ENCODE measurements around the gene WFDC13.
"Not testable (repeated sequence)": the region's sequence is repeated elsewhere in the genome, so short reads cannot be mapped to it uniquely, and the experiment has no call there.

WFDC13 gene, protein sequence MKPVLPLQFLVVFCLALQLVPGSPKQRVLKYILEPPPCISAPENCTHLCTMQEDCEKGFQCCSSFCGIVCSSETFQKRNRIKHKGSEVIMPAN

GRCh38 chr20:45701873-45702272, at the start of gene WFDC13:
TSS of gene WFDC13 (plus strand) at chr20:45702038. CDS start at chr20:45702124, 86 bp downstream.
- DNase-seq: no peak

DNA sequence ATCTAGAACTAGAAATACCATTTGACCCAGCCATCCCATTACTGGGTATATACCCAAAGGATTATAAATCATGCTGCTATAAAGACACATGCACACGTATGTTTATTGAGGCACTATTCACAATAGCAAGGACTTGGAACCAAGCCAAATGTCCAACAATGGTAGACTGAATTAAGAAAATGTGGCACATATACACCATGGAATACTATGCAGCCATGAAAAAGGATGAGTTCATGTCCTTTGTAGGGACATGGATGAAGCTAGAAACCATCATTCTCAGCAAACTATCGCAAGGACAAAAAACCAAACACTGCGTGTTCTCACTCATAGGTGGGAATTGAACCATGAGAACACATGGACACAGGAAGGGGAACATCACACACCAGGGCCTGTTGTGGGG, 44.8 kb upstream of the WFDC13 start:
- DNase-seq: not testable (repeated sequence)

DNA sequence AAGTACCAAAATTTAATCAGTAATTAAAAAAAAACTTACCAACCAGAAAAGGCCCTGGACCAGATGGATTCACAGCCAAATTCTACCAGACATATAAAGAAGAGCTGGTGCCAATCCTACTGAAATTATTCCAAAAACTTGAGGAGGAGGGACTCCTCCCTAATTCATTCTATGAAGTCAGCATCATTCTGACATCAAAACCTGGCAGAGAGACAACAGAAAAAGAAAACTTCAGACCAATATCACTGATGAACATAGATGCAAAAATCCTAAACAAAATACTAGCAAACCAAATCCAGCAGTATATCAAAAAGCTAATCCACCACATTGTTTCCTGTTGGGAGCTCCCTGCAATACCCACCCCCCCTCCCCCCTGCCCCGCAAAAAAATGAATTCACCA, 31.7 kb upstream of the WFDC13 start, which contains the start of gene WFDC11:
Gene WFDC11 (minus strand): TSS at position 101 of the 400 bp plus-strand sequence. CDS start 19,639 bp downstream, outside the sequence.
- DNase-seq: no peak

DNA sequence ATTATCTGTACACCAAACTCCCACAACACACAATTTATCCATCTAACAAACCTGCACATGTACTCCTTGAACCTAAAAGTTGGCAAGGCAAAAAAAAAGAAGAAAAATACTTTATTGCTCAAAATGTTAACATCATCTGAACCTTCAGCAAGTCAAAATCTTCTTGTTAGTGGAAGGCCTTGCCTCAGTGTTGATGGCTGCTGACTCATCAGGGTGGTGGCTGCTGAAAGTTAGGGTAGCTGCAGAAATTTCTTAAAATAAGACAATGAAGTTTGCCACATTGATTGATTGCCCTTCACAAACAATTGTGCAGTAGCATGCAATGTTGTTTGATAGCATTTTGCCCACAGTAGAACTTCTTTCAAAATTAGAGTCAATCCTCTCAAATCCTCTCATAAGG, 29.1 kb upstream of the WFDC13 start:
- no peak for DNase-seq

DNA sequence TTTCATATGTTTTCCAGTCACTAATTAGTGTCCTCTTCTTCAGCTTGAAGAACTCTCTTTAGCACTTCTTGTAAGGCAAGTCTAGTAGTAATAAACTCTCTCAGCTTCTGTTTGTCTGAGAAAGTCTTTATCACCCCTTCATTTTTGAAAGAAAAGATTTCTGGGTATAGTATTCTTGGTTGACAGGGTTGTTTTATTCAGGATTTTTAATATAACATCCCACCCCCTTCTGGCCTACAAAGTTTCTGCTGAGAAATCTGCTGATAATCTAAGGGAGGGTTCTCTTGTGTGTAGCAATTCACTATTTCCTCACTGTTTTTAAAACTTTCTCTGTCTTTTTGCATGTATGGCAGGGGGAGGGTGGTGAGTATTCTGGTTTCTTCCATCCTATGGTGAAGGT, 22.2 kb upstream of the WFDC13 start:
- no peak for DNase-seq

GRCh38 chr20:45685896-45686295, 15.9 kb upstream of the WFDC13 start:
- DNase-seq: no peak

GRCh38 chr20:45693346-45693745, 8.5 kb upstream of the WFDC13 start:
- DNase-seq: not testable (repeated sequence)

DNA sequence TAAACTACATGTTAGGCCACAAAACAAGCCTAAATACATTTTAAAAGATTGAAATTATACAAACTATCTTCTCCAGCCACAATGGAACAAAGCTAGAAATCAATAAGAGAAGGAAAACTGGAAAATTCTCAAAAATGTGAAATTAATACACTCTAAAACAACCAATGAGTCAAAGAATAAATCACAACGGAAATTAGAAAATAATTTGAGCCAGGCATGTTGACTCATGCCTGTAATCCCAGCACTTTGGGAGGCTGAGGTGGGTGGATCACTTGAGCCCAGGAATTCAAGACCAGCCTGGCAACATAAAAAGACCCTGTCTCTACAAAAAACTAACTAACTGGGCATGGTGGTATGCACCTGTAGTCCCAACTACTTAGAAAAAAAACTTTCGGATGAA, 6.3 kb upstream of the WFDC13 start:
- DNase-seq: no peak

- DNase-seq: no peak
These were observed 734 bp upstream of the WFDC13 start for GRCh38 chr20:45701104-45701503.

DNA sequence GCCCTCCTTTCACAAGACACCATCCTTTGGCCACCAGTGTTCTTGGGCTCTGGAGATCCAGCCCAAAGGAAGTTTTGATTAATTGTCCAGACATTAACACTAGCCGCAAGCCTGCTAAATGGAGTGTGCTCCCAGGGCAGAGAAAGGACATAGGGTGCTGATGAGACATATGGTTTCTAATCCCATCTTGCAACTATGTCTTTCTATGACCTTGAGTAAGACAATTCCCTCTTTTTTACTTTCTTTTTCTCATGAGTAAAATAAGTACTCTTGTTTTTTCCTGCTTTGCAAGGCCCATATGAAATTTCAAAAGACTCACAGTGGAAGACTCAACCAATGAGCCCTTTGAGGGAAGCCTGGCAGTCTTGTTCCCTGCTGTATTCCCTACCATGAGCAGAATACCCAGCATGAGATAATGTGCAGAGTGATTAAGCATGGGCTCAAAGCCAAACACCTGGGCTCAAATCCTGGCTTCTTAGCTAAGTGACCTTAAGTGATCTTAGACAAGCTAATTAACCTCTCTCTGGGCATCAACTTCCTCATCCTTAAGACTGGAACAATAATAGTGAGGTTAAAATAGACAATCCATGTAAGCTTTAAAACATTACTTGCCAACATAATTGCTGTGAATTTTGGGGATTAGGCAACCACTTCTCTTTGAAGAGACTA, 3.3 kb downstream of the WFDC13 start, which contains the start of gene WFDC10B:
Gene WFDC10B (minus strand): TSS at position 51 of the 669 bp plus-strand sequence. CDS start 19,027 bp downstream, outside the sequence.
- DNase-seq: no peak

DNA sequence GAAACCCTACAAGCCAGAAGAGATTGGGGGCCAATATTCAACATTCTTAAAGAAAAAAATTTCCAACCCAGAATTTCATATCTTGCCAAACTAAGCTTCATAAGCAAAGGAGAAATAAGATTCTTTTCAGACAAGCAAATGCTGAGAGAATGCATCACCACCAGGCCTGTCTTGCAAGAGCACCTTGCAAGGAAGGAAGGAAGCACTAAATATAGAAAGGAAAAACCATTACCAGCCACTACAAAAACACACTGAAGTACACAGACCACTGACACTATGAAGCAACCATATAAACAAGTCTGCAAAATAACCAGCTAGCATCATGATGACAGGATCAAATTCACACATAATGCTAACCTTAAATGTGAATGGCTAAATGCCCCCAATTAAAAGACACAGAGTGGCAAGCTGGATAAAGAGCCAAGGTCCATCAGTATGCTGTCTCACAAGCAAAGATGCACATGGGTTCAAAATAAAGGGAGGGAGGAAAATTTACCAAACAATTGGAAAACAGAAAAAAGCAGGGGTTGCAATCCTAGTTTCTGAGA, 14.4 kb downstream of the WFDC13 start:
- not testable (repeated sequence) for DNase-seq

- DNase-seq: no peak
These were observed 20.2 kb downstream of the WFDC13 start, which contains the start of gene SPINT4 for GRCh38 chr20:45722047-45722446. TSS of gene SPINT4 (plus strand) at chr20:45722347. CDS start at chr20:45722368, 21 bp downstream.

DNA sequence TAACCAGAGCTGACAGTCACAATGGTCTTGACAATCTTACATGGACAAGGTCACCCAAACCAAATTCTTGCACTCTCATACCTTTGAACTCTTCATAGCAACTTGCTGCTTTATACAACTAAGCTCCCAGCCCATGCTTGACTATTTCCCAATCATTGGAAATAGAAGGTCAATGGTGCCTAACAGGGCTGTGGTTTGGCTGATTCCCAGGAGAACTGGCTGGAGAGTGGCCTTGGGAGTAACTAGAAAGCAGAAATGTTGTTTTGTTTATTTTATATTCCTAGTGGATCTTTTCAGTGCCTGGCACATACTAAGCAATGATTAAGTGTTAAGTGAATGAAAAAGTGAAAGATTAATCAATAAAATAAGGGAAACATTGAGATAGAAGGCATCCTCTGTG, 23.3 kb downstream of the WFDC13 start:
- DNase-seq: no peak

DNA sequence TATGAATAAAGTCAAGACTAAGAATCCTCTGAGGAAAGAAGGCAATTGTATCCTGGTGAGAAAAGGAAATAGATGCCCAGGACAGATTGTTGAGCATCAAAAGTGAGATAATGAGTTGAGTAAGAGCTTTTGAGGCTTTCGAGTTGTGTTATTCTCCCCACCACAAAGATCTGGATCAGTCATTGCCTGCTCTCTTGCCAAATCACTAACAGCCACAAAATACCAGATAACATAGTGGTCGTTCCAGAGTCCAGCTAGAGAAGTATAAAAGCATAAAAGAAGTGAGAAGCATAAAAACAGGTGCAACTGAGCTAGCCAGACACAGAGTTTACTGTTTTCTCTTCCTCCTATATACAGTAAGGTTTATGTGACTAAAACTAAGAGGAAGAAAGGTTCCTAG, 25.2 kb downstream of the WFDC13 start:
- no peak for DNase-seq

DNA sequence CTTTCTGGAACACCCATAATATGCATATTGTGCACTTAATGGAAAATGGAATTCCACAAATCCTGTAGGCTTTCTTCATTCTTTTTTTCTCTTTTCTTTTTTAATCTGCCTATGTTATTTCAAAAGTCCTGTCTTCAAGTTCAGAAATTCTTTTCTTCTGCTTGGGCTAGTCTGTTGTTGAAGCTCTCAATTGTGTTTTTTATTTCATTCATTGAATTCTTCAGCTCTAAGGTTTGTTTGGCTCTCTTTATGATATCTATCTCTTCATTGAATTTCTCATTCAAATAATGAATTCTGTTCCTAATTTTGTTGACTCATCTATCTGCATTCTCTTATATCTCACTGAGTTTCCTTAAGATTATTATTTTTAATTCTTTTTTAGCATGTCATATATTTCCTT, 30.4 kb downstream of the WFDC13 start:
- DNase-seq: no peak

- DNase-seq: no peak
These were observed 33.7 kb downstream of the WFDC13 start for GRCh38 chr20:45735552-45735951.

- no peak for DNase-seq
These were observed 34.1 kb downstream of the WFDC13 start for GRCh38 chr20:45735988-45736387.

DNA sequence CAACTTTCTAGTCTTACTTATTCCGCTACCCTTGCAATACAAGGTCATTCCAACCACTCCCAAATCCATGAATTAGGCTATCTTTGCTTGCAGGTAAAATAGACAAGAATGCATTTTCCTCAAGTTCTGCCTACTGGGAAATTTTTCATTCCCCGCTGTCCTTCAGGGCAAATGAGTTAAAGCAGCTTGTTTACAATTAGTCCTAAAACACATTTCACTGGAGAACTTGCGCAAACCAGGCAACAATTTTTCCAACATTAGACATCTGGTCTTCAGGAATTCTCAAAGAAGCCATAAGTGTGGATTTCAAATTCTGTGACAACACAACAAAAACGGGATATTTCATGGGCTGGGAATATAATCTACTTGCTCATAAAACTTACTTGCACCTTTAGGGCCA, 40.8 kb downstream of the WFDC13 start:
- no peak for DNase-seq

- DNase-seq: no peak
These were observed 43.2 kb downstream of the WFDC13 start for GRCh38 chr20:45745015-45745414.

DNA sequence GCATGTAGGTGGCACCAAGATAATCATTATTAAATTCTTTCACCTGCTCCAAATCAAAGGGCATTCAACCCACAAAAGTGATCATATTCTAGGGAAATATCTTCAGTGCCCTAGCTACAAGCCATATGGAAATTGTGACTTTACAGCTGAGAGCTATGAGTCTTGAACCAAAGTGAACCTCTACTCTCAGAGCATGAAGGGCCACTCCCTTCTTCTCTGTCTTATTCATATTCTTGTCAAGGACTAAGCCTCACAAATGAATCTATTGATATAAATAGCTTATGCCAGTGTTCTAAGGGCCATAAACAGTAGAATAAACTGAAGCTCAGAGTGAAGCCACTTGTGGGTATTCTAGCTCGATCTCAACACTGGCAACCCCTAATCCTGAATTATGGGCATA, 49.9 kb downstream of the WFDC13 start:
- no peak for DNase-seq

DNA sequence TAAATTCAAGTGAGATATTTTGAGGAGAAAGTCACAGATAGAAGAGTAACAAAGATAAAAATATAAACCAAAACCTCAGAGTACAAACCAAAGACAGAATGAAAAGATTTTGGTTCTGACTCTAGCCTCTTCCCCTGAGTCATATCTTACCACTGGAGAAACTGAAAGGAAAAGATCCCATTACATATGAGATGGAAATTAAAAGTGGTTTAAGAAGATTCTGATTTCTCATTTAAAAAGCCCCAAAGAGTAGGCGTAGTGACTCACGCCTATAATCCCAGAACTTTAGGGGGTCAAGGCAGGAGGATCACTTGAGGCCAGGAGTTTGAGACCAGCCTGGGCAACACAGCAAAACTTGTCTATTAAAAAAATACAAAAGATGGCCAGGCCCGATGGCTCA, 50.9 kb downstream of the WFDC13 start:
- DNase-seq: no peak

GRCh38 chr20:45758096-45758495, 56.3 kb downstream of the WFDC13 start:
- no peak for DNase-seq

Measured in NCI-H1694 (cell line).